T-helper 17 cell (primary cell): ENCODE data around the gene SCN9A. TPM values are rescaled to one million over a fixed set of nuclear protein-coding genes. Genes with fewer than 3 reads are reported as not detected.
"Not testable (repeated sequence)": the region's sequence is repeated elsewhere in the genome, so short reads cannot be mapped to it uniquely, and the experiment has no call there.

Source experiments
- ATAC-seq: fragments of 150-1000 bp; cut with Tn5 transposase; 2 replicates; pipeline ENCODE4 v1.10.0; 2021; ENCODE audit warnings: mild to moderate bottlenecking, moderate library complexity
- DNase-seq, 3 donors: peaks; one replicate each; pipeline versions ENCODE4 v3.0.0 to v3.0.0-alpha.2; 2020 to 2021
- H3K9me3 ChIP-seq: one replicate; pipeline ENCODE4 v1.7.0; 2013; ENCODE audit warnings: low read length, mild to moderate bottlenecking; ENCODE audit not compliant: control insufficient read depth, poor library complexity, severe bottlenecking
- H3K27ac Mint-ChIP-seq: one replicate; pipeline ENCODE4 v1.8.0; 2022; ENCODE audit warnings: mild to moderate bottlenecking, moderate library complexity, mixed read lengths
- H3K27me3 Mint-ChIP-seq: one replicate; pipeline ENCODE4 v1.8.0; 2022; ENCODE audit warnings: mixed read lengths
- H3K36me3 Mint-ChIP-seq: one replicate; pipeline ENCODE4 v1.8.0; 2022; ENCODE audit warnings: low read depth, mixed read lengths
- H3K4me1 Mint-ChIP-seq: one replicate; pipeline ENCODE4 v1.8.0; 2022; ENCODE audit warnings: mild to moderate bottlenecking, mixed read lengths
- H3K4me3 Mint-ChIP-seq: one replicate; pipeline ENCODE4 v1.8.0; 2022; ENCODE audit warnings: mild to moderate bottlenecking, moderate library complexity, mixed read lengths
- total RNA-seq, 4 donors: library from RNA in 2 of 4; stranded (reverse) in 2 of 4; gene quantifications; one replicate each; pipeline ENCODE4 v1.2.3 and lab custom pipeline; 2022 to 2026

SCN9A gene
- total RNA-seq, 2 donors from 2014 or later: 0.21 TPM; not detected in 1

- Mint-ChIP-seq H3K27me3 (no peaks in the 10 kb centered on the region), H3K4me3 (no peak overlapping the region), H3K36me3 (no peaks in the 10 kb centered on the region), H3K27ac (no peak overlapping the region), H3K4me1 (no peaks in the 10 kb centered on the region)
- DNase-seq (no peak), ATAC-seq (no peak)
- H3K9me3 ChIP-seq: no peaks in the 10 kb centered on the region
Measured at GRCh38 chr2:166341426-166341825, 34.3 kb downstream of the SCN9A start.

- Mint-ChIP-seq H3K36me3 (no peaks in the 10 kb centered on the region), H3K27me3 (no peaks in the 10 kb centered on the region), H3K27ac (no peak overlapping the region), H3K4me1 (no peaks in the 10 kb centered on the region), H3K4me3 (no peak overlapping the region)
- ATAC-seq (no peak), DNase-seq (no peak)
- no peaks in the 10 kb centered on the region for H3K9me3 ChIP-seq
Measured at GRCh38 chr2:166338831-166339339, 36.9 kb downstream of the SCN9A start.

- no peaks in the 10 kb centered on the region for H3K27me3 Mint-ChIP-seq
- no peaks in the 10 kb centered on the region for H3K4me1 Mint-ChIP-seq
- no peaks in the 10 kb centered on the region for H3K36me3 Mint-ChIP-seq
- no peaks in the 10 kb centered on the region for H3K9me3 ChIP-seq
- no peak overlapping the region for H3K27ac Mint-ChIP-seq
- DNase-seq: no peak
- no peak overlapping the region for H3K4me3 Mint-ChIP-seq
- no peak for ATAC-seq
Measured at GRCh38 chr2:166337932-166338331, 37.8 kb downstream of the SCN9A start.

- no peak overlapping the region for H3K27ac Mint-ChIP-seq
- H3K4me3 Mint-ChIP-seq: no peak overlapping the region
- no peaks in the 10 kb centered on the region for H3K27me3 Mint-ChIP-seq
- H3K9me3 ChIP-seq: no peaks in the 10 kb centered on the region
- ATAC-seq: no peak
- DNase-seq: no peak
- H3K36me3 Mint-ChIP-seq: no peaks in the 10 kb centered on the region
- no peaks in the 10 kb centered on the region for H3K4me1 Mint-ChIP-seq
Measured at GRCh38 chr2:166335284-166335683, 40.5 kb downstream of the SCN9A start.

GRCh38 chr2:166334805-166335204, 40.9 kb downstream of the SCN9A start:
- H3K9me3 ChIP-seq: no peaks in the 10 kb centered on the region
- ATAC-seq (no peak), DNase-seq (no peak)
- Mint-ChIP-seq H3K36me3 (no peaks in the 10 kb centered on the region), H3K27me3 (no peaks in the 10 kb centered on the region), H3K4me3 (no peak overlapping the region), H3K4me1 (no peaks in the 10 kb centered on the region), H3K27ac (no peak overlapping the region)

- no peak overlapping the region for H3K27ac Mint-ChIP-seq
Measured at GRCh38 chr2:166333801-166334200, 41.9 kb downstream of the SCN9A start.

GRCh38 chr2:166332106-166332505, 43.6 kb downstream of the SCN9A start:
- H3K27ac Mint-ChIP-seq: no peak overlapping the region
- H3K4me1 Mint-ChIP-seq: no peaks in the 10 kb centered on the region
- H3K36me3 Mint-ChIP-seq: no peaks in the 10 kb centered on the region
- ATAC-seq (no peak), DNase-seq (no peak)
- no peaks in the 10 kb centered on the region for H3K27me3 Mint-ChIP-seq
- H3K9me3 ChIP-seq: no peaks in the 10 kb centered on the region
- no peak overlapping the region for H3K4me3 Mint-ChIP-seq

More at GRCh38 chr2:166333801-166334200, 41.9 kb downstream of the SCN9A start:
- Mint-ChIP-seq H3K4me3 (peak overlapping the region; percentile 3), H3K4me1 (no peaks in the 10 kb centered on the region), H3K27me3 (no peaks in the 10 kb centered on the region), H3K36me3 (no peaks in the 10 kb centered on the region)
- H3K9me3 ChIP-seq: no peaks in the 10 kb centered on the region
- no peak for DNase-seq
- ATAC-seq: no peak

- no peak overlapping the region for H3K27ac Mint-ChIP-seq
- H3K4me1 Mint-ChIP-seq: no peaks in the 10 kb centered on the region
- ATAC-seq: no peak
- no peak for DNase-seq
- no peaks in the 10 kb centered on the region for H3K27me3 Mint-ChIP-seq
- H3K36me3 Mint-ChIP-seq: no peaks in the 10 kb centered on the region
- no peaks in the 10 kb centered on the region for H3K9me3 ChIP-seq
- no peak overlapping the region for H3K4me3 Mint-ChIP-seq
Measured at GRCh38 chr2:166331468-166331867, 44.3 kb downstream of the SCN9A start.

GRCh38 chr2:166329465-166329864, 46.3 kb downstream of the SCN9A start:
- ATAC-seq: no peak

GRCh38 chr2:166328147-166328546, 47.6 kb downstream of the SCN9A start:
- DNase-seq (no peak), ATAC-seq (no peak)
- no peak overlapping the region for H3K4me3 Mint-ChIP-seq
- H3K27ac Mint-ChIP-seq: no peak overlapping the region
- H3K36me3 Mint-ChIP-seq: no peaks in the 10 kb centered on the region
- no peaks in the 10 kb centered on the region for H3K27me3 Mint-ChIP-seq
- H3K9me3 ChIP-seq: no peaks in the 10 kb centered on the region
- no peaks in the 10 kb centered on the region for H3K4me1 Mint-ChIP-seq

More at GRCh38 chr2:166329465-166329864, 46.3 kb downstream of the SCN9A start:
- Mint-ChIP-seq H3K27me3 (no peaks in the 10 kb centered on the region), H3K27ac (no peak overlapping the region), H3K4me1 (no peaks in the 10 kb centered on the region), H3K4me3 (no peak overlapping the region), H3K36me3 (no peaks in the 10 kb centered on the region)
- no peak for DNase-seq
- H3K9me3 ChIP-seq: no peaks in the 10 kb centered on the region

- H3K27me3 Mint-ChIP-seq: no peaks in the 10 kb centered on the region
- H3K36me3 Mint-ChIP-seq: no peaks in the 10 kb centered on the region
- no peaks in the 10 kb centered on the region for H3K4me1 Mint-ChIP-seq
- H3K9me3 ChIP-seq: no peaks in the 10 kb centered on the region
- H3K4me3 Mint-ChIP-seq: no peak overlapping the region
- no peak for DNase-seq
- ATAC-seq: no peak
- H3K27ac Mint-ChIP-seq: no peak overlapping the region
Measured at GRCh38 chr2:166321076-166321475, 54.7 kb downstream of the SCN9A start.

DNA sequence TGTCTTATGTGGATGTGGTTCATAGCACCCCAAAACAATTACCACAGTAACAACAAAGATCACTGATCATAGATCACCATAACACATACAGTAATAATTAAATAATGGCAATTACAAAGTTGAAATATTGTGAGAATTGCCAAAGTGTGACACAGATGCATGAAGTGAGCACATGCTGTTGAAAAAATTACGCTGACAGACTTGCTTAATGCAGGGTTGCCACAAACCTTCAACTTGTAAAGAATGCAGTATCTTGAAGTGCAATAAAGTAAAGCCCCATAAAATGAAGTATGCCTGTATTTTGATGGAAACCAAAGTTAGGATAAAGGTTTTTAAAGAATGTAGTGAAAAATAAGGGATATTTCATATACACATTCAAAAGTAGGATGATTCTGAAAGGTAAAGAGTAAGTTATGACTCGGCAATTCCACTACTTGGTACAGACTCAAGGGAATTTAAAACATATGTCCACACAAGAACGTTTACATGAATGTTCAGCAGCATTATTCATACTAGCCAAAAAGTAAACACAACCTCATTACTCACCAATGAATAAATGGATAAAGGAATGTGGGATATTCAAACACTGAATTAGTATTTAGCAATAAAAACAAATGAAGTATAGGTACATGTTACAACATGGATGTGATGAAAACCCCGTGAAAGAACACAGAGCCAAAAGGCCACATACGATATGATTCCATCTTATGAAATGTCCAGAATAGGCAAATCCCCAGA, 61.6 kb downstream of the SCN9A start:
- DNase-seq (no peak), ATAC-seq (no peak)
- Mint-ChIP-seq H3K4me1 (no peaks in the 10 kb centered on the region), H3K27ac (no peak overlapping the region), H3K4me3 (no peak overlapping the region), H3K27me3 (no peaks in the 10 kb centered on the region), H3K36me3 (no peaks in the 10 kb centered on the region)
- no peaks in the 10 kb centered on the region for H3K9me3 ChIP-seq

- not testable (repeated sequence) for H3K4me1 Mint-ChIP-seq, H3K4me3 Mint-ChIP-seq, H3K27me3 Mint-ChIP-seq, H3K9me3 ChIP-seq, DNase-seq, H3K36me3 Mint-ChIP-seq, H3K27ac Mint-ChIP-seq, ATAC-seq
Measured at GRCh38 chr2:166312863-166313262, 62.9 kb downstream of the SCN9A start.

DNA sequence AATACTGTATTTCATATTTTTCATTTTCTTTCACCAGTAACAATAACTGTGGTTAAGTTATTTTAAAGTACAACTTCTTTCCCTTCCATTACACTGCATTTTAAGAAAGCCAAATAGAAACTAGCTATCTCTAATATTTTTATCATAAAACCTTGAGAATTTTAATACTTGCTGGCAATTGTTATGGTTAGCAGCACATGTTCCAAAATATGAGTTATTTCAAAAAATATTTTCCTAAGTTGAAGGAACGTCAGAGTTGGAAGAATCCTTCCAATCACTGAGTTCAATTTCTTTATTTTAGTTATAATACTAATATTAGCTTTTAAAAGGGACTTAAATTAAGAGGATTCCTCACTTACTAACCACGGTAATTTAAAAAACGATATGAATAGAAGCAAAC, 68.4 kb downstream of the SCN9A start:
- DNase-seq (no peak), ATAC-seq (no peak)
- no peak overlapping the region for H3K27ac Mint-ChIP-seq
- no peaks in the 10 kb centered on the region for H3K27me3 Mint-ChIP-seq
- H3K4me1 Mint-ChIP-seq: no peaks in the 10 kb centered on the region
- no peaks in the 10 kb centered on the region for H3K36me3 Mint-ChIP-seq
- H3K9me3 ChIP-seq: no peaks in the 10 kb centered on the region
- no peak overlapping the region for H3K4me3 Mint-ChIP-seq
